Measurements from ENCODE around the gene CBY3.
"Not testable (repeated sequence)": the region's sequence is repeated elsewhere in the genome, so short reads cannot be mapped to it uniquely, and the experiment has no call there.

CBY3 gene

GRCh38 chr5:179680780-179681401 lies at the start of gene CBY3:
CBY3 (minus strand) TSS chr5:179681034; CDS start chr5:179680918, 116 bp downstream.
- in situ Hi-C loops (cut with HindIII; ENCODE audit: low pct_unique_long_range_greater_than_20kb, low sequenced_read_pairs), result no loop called here
- no peak for TF ChIP-seq JUND (IDR thresholded peaks at IDR 0.05; ENCODE audit: low read depth)

GRCh38 chr5:179730356-179730755 lies 49.5 kb upstream of the CBY3 start:
- DNase-seq (ENCODE audit: low read depth in 1 of 2, low spot score in 1 of 2), result no peak
- in situ Hi-C loops (cut with HindIII; ENCODE audit: low pct_unique_long_range_greater_than_20kb, low sequenced_read_pairs), result no loop called here
- no peak for TF ChIP-seq JUND (IDR thresholded peaks at IDR 0.05; ENCODE audit: low read depth)

More at GRCh38 chr5:179680780-179681401, at the start of gene CBY3:
- no peak for DNase-seq (ENCODE audit: low read depth in 1 of 2, low spot score in 1 of 2)

DNA sequence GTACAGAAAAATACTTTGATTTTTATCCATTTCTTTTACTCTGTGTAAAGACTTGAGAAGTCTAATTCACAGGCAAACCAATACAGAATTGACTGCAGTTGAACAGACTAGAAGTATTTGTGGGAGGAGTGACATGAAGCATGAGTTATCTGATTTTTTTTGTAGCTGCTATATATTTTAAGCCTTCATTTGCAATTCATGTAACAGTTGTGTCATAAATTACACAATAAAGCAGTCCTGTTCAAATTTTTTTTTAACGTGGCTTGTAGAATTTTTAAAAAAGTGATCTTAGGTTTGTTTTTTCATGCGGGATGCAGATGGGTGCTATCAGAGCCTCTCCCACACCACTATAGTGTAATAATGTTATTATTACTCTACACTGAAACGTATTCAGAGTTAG lies 48.9 kb upstream of the CBY3 start:
- no peak for TF ChIP-seq JUND (IDR thresholded peaks at IDR 0.05; ENCODE audit: low read depth)
- DNase-seq (ENCODE audit: low read depth in 1 of 2, low spot score in 1 of 2), result no peak
- in situ Hi-C loops (cut with HindIII; ENCODE audit: low pct_unique_long_range_greater_than_20kb, low sequenced_read_pairs), result no loop called here

DNA sequence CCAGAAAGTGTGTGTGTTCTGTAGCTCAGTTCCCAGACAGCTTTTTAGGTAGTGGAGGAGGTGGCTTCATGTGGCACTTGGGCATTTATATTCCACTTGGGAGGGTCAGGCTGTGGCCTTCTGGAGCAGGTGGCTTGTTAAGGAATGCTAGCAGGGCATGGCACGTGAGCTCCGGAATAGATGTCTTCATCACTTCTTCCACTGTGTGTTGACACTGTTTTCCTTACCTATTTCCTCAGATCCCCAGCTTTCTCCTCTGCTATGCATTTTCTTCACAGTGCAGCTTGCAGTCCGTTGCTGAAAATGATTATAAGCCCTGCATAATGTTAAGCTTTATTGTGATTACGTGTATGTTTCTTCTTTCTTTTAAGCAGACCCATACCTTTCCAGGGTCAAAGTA lies 48.5 kb upstream of the CBY3 start:
- no peak for DNase-seq (ENCODE audit: low read depth in 1 of 2, low spot score in 1 of 2)

GRCh38 chr5:179727106-179727505 lies 46.3 kb upstream of the CBY3 start:
- no peak for DNase-seq (ENCODE audit: low read depth in 1 of 2, low spot score in 1 of 2)
- in situ Hi-C loops (cut with HindIII; ENCODE audit: low pct_unique_long_range_greater_than_20kb, low sequenced_read_pairs), result no loop called here
- no peak for TF ChIP-seq JUND (IDR thresholded peaks at IDR 0.05; ENCODE audit: low read depth)

More for the DNA sequence above, 48.5 kb upstream of the CBY3 start:
- in situ Hi-C loops (cut with HindIII; ENCODE audit: low pct_unique_long_range_greater_than_20kb, low sequenced_read_pairs), result no loop called here
- TF ChIP-seq JUND (IDR thresholded peaks at IDR 0.05; ENCODE audit: low read depth), result no peak

DNA sequence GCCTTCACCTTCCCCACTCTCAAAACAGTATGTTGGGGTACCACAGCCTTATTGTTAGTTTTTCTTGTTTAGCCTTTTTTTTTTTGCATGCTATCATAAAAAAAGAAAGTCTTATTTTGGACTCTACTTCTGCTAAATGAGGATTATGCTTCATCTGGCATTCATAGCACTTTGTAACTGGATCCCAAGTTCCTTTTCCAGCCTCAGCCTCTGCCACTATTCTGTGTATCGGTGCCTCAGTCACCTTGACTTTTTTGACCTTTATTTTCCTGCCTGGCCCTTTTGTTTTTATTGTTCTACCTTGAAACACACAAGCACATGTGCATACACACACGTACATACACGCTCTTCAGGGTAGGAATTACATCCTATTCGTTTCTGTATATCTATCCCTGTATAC lies 43.3 kb upstream of the CBY3 start:
- no peak for DNase-seq (ENCODE audit: low read depth in 1 of 2, low spot score in 1 of 2)
- no peak for TF ChIP-seq JUND (IDR thresholded peaks at IDR 0.05; ENCODE audit: low read depth)
- in situ Hi-C loops (cut with HindIII; ENCODE audit: low pct_unique_long_range_greater_than_20kb, low sequenced_read_pairs), result no loop called here

- no peak for DNase-seq (ENCODE audit: low read depth in 1 of 2, low spot score in 1 of 2)
- TF ChIP-seq JUND (IDR thresholded peaks at IDR 0.05; ENCODE audit: low read depth), result no peak
- in situ Hi-C loops (cut with HindIII; ENCODE audit: low pct_unique_long_range_greater_than_20kb, low sequenced_read_pairs), result no loop called here
These were observed 39.4 kb upstream of the CBY3 start for GRCh38 chr5:179720222-179720621.

DNA sequence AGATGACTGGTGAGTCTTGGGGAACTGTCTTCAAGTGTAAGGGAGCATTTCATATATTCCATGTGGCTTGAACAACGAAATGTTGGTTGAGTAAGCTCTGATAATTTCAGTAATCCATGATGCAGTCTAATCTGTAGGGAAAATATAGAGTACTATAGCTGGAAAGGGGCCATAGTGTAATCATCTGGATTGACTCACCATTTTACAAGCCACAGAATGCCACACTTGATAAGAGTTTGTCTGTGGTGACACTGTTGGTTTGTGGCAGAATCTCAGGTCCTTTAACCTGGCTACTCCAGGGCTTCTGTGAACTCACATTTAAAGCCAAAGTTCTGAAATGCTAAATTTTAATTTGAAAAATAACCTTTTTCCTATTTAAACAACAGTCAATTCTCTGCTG lies 35.5 kb upstream of the CBY3 start:
- no peak for DNase-seq (ENCODE audit: low read depth in 1 of 2, low spot score in 1 of 2)
- TF ChIP-seq JUND (IDR thresholded peaks at IDR 0.05; ENCODE audit: low read depth), result no peak
- in situ Hi-C loops (cut with HindIII; ENCODE audit: low pct_unique_long_range_greater_than_20kb, low sequenced_read_pairs), result no loop called here

GRCh38 chr5:179700401-179700918 lies 19.6 kb upstream of the CBY3 start:
- in situ Hi-C loops (cut with HindIII; ENCODE audit: low pct_unique_long_range_greater_than_20kb, low sequenced_read_pairs), result no loop called here
- TF ChIP-seq JUND (IDR thresholded peaks at IDR 0.05; ENCODE audit: low read depth), result no peak
- DNase-seq (ENCODE audit: low read depth in 1 of 2, low spot score in 1 of 2), result peak in 1 of 2 experiments; percentile 17

DNA sequence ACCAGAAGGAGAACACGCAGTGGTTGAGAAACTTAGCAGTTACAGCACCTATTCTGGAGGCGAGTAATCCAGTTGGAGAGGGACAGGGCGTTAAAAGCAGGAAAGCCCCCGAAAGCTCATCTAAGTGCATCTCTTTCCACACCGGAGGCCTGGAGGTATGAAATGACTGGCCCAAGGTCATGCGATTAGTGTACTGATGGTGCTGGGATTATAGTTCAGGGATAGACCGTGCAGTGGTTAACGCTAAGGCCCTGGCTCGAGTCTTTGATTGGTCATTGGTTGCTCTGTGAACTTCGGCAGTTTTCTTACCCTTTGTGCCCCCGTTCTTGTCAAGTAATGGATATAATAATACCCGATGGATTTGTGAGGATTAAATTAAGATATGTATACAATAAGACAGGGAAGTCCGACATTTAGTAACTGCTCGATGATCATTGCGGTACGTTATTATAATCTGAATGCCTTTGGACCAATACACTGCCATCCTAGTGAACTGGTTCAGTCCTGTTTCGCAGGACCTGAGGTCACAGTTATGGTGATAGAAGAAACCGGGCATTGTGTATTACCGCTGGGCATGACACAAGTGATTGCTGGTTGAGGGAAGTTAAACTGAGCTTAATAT lies 18.9 kb upstream of the CBY3 start:
- TF ChIP-seq JUND (IDR thresholded peaks at IDR 0.05; ENCODE audit: low read depth), result no peak
- in situ Hi-C loops (cut with HindIII; ENCODE audit: low pct_unique_long_range_greater_than_20kb, low sequenced_read_pairs), result no loop called here

GRCh38 chr5:179698935-179699615 lies 18.2 kb upstream of the CBY3 start, which contains the start of gene CANX:
CANX (plus strand) TSS chr5:179698967; CDS start chr5:179705682, 6,715 bp downstream.
- DNase-seq (ENCODE audit: low read depth in 1 of 2, low spot score in 1 of 2), result peak in 1 of 2 experiments; percentile 31
- in situ Hi-C loops (cut with HindIII; ENCODE audit: low pct_unique_long_range_greater_than_20kb, low sequenced_read_pairs), result no loop called here
- no peak for TF ChIP-seq JUND (IDR thresholded peaks at IDR 0.05; ENCODE audit: low read depth)

More for the DNA sequence above, 18.9 kb upstream of the CBY3 start:
- peak; percentile 28 to 39 for DNase-seq (ENCODE audit: low read depth in 1 of 2, low spot score in 1 of 2)

DNA sequence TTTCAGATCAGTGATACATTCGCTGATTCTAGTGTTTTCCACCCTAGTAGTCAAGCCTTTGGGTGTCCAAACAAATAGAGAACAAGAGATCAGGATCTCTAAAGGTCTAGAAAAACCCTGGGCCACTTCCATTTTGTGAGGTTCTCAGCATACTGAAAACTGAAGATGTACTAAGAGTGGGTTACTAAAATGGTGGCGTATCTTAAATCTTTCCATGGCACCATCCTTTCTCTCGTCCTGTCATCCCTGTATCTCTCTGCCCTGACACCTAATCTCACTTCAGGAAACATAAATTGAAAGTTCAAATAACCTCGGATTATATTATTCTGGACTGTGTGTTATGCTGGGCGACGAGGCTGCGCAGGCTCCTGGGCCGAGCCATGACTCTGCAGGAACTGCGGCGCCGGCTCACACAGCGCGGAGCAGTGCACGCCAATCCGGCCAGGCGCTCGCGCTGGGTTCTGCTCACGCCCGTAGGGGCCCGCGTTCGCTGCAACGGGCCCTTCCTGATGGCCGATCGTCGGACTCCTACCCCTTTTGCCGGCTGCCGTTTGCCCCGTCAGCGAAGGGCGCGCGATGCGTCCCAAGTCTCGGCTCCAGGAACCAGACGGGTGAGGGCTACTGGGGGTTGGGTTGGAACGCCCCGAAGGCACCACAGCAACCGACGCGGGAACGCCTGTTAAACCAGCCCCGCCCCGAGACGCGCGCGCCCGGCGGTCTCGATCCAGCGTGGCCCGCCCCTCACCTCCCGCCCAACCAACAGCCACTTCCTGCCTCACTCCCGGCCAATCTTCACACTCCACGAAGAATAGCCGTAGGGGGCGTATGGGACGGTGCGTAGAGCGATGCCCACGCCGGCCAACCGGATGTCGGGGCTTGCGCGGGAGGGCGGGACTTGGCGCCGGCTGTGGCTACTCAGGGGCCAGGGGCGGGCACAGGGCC lies 17.4 kb upstream of the CBY3 start:
- TF ChIP-seq JUND (IDR thresholded peaks at IDR 0.05; ENCODE audit: low read depth), result no peak
- peak; percentile 99 to 100 for DNase-seq (ENCODE audit: low read depth in 1 of 2, low spot score in 1 of 2)
- in situ Hi-C loops (cut with HindIII; ENCODE audit: low pct_unique_long_range_greater_than_20kb, low sequenced_read_pairs), result no loop called here

- in situ Hi-C loops (cut with HindIII; ENCODE audit: low pct_unique_long_range_greater_than_20kb, low sequenced_read_pairs); DNase-seq (ENCODE audit: low read depth in 1 of 2, low spot score in 1 of 2): not testable (repeated sequence)
These were observed 16.7 kb upstream of the CBY3 start for GRCh38 chr5:179697543-179697942.

Data from T47D (cell line).